ENCODE measurements around the gene RUNDC3A. TPM values are rescaled to one million over a fixed set of nuclear protein-coding genes. Genes with fewer than 3 reads are reported as not detected.
"Not testable (repeated sequence)": the region's sequence is repeated elsewhere in the genome, so short reads cannot be mapped to it uniquely, and the experiment has no call there.

RUNDC3A gene
- polyA plus RNA-seq, 1 experiment: 0.58 TPM

GRCh38 chr17:44363613-44364159 is 55.3 kb downstream of the RUNDC3A start, which contains the start of gene FAM171A2:
FAM171A2 (minus strand) TSS chr17:44363853; CDS start chr17:44363714, 139 bp downstream.
- no peak for DNase-seq (ENCODE audit: low read depth)
- ChIA-PET CTCF (interaction anchor here (0.5 to 6.2 kb wide), 26 partner anchors 8 to 764 kb away, joined by 3 to 69 read pairs (median 4); partner anchors contain the start of genes ASB16, GPATCH8 and GRN), POLR2A (interaction anchor here (0.7 kb wide), 1 partner anchor 115 kb away, joined by 10 read pairs; no protein-coding TSS in a partner anchor)
- peak within 1 kb of the TSS; percentile 74 for H3K4me3 ChIP-seq (ENCODE audit: low read depth, low read length)
- H3K36me3 ChIP-seq (ENCODE audit: control insufficient read depth, insufficient read depth, low read length): no peaks in the 10 kb centered on the region
- peak; percentile 22; the same call in 1 of the 2 replicates for TF ChIP-seq CTCF (IDR thresholded peaks at IDR 0.05; ENCODE audit: insufficient read depth, low read depth, low read length)
- peaks cover 5% of the 10 kb centered on the region for H3K27me3 ChIP-seq (ENCODE audit: control insufficient read depth, insufficient read depth, low read length)

- H3K4me3 ChIP-seq (ENCODE audit: low read depth, low read length); POLR2A ChIA-PET; H3K36me3 ChIP-seq (ENCODE audit: control insufficient read depth, insufficient read depth, low read length); H3K27me3 ChIP-seq (ENCODE audit: control insufficient read depth, insufficient read depth, low read length); DNase-seq (ENCODE audit: low read depth): not testable (repeated sequence)
- CTCF ChIA-PET: interaction anchor here (0.7 to 3.4 kb wide), 6 partner anchors 9 to 54 kb away, joined by 3 to 16 read pairs (median 4); no protein-coding TSS in a partner anchor
Measured at GRCh38 chr17:44365051-44365450, 56.6 kb downstream of the RUNDC3A start.

- CTCF ChIA-PET: interaction anchor here (1.1 to 1.2 kb wide), 2 partner anchors 17 to 158 kb away, joined by 3 read pairs; no protein-coding TSS in a partner anchor
- Histone ChIP-seq H3K27me3 (ENCODE audit: control insufficient read depth, insufficient read depth, low read length) (peaks cover 3% of the 10 kb centered on the region), H3K4me3 (ENCODE audit: low read depth, low read length) (no peak overlapping the region), H3K36me3 (ENCODE audit: control insufficient read depth, insufficient read depth, low read length) (no peaks in the 10 kb centered on the region)
- no peak for DNase-seq (ENCODE audit: low read depth)
- POLR2A ChIA-PET: no interaction called here
- no peak for TF ChIP-seq CTCF (IDR thresholded peaks at IDR 0.05; ENCODE audit: insufficient read depth, low read depth, low read length)
Measured at GRCh38 chr17:44367231-44367979, 59.0 kb downstream of the RUNDC3A start.

Small RNA genes lying within 50 kb of the gene (small RNA-seq; reads per million reads assigned to genes)
- gene RF00012 (ENCODE audit: insufficient read length, low read depth, low replicate concordance) (not detected), gene RN7SL507P (ENCODE audit: insufficient read length, low read depth, low replicate concordance) (not detected), gene RNU6-453P (ENCODE audit: insufficient read length, low read depth, low replicate concordance) (not detected)

Other genes starting within 250 kb of the RUNDC3A start
- 36.3 and 51.7 TPM in 2 replicates for gene LSM12, start 241.9 kb upstream of the RUNDC3A start, polyA plus RNA-seq (2011; rRNA removed)
- 115 and 151 TPM in 2 replicates for gene G6PC3, start 237.9 kb upstream of the RUNDC3A start, polyA plus RNA-seq (2011; rRNA removed)
- 46.4 and 102 TPM in 2 replicates for gene HDAC5, start 185.0 kb upstream of the RUNDC3A start, polyA plus RNA-seq (2011; rRNA removed)
- gene HROB, start 166.7 kb upstream of the RUNDC3A start, polyA plus RNA-seq (2011; rRNA removed): 2.1 and 3.4 TPM in 2 replicates
- gene ASB16, start 137.9 kb upstream of the RUNDC3A start, polyA plus RNA-seq (2011; rRNA removed): 0.04 TPM in 1 of 2 replicates, not detected in the other
- gene TMUB2, start 121.6 kb upstream of the RUNDC3A start, polyA plus RNA-seq (2011; rRNA removed): 43.8 and 64.0 TPM in 2 replicates
- 47.0 and 53.9 TPM in 2 replicates for gene ATXN7L3, start 108.7 kb upstream of the RUNDC3A start, polyA plus RNA-seq (2011; rRNA removed)
- gene UBTF, start 88.9 kb upstream of the RUNDC3A start, polyA plus RNA-seq (2011; rRNA removed): 19.8 and 21.1 TPM in 2 replicates
- gene SLC4A1, start 40.5 kb upstream of the RUNDC3A start, polyA plus RNA-seq (2011; rRNA removed): not detected in 2 replicates
- gene SLC25A39, start 16.2 kb downstream of the RUNDC3A start, polyA plus RNA-seq (2011; rRNA removed): 51.9 and 84.5 TPM in 2 replicates
- 213 and 581 TPM in 2 replicates for gene GRN, start 36.7 kb downstream of the RUNDC3A start, polyA plus RNA-seq (2011; rRNA removed)
- 1.3 and 2.3 TPM in 2 replicates for gene FAM171A2, start 55.3 kb downstream of the RUNDC3A start, polyA plus RNA-seq (2011; rRNA removed)
- gene ITGA2B, start 81.0 kb downstream of the RUNDC3A start, polyA plus RNA-seq (2011; rRNA removed): 0.05 and 0.11 TPM in 2 replicates
- gene GPATCH8, start 194.8 kb downstream of the RUNDC3A start, polyA plus RNA-seq (2011; rRNA removed): 12.4 and 13.7 TPM in 2 replicates
- 57.1 and 93.1 TPM in 2 replicates for gene FZD2, start 248.9 kb downstream of the RUNDC3A start, polyA plus RNA-seq (2011; rRNA removed)

Measured in BJ (cell line).